HUES48 (cell line): Measurements from ENCODE around the gene TARBP2.
"Not testable (repeated sequence)": the region's sequence is repeated elsewhere in the genome, so short reads cannot be mapped to it uniquely, and the experiment has no call there.

Experiments used
- H3K27ac ChIP-seq: one replicate; pipeline ENCODE4 v1.7.0; 2013; ENCODE audit warnings: low read depth, low read length, inconsistent platforms
- H3K27me3 ChIP-seq: 2 replicates; pipeline ENCODE4 v1.6.1; 2013; ENCODE audit warnings: mild to moderate bottlenecking, low read length; ENCODE audit not compliant: control insufficient read depth, insufficient read depth
- H3K36me3 ChIP-seq: 2 replicates; pipeline ENCODE4 v1.6.1; 2013; ENCODE audit warnings: low read length; ENCODE audit not compliant: control insufficient read depth, insufficient read depth
- H3K4me1 ChIP-seq: 2 replicates; pipeline ENCODE4 v1.6.1; 2013; ENCODE audit warnings: mild to moderate bottlenecking, low read length; ENCODE audit not compliant: control insufficient read depth, insufficient read depth
- H3K4me3 ChIP-seq: 2 replicates; pipeline ENCODE4 v1.5.1; 2013; ENCODE audit warnings: mild to moderate bottlenecking, low read depth, low read length
- H3K9ac ChIP-seq: 2 replicates; pipeline ENCODE4 v1.6.1; 2013; ENCODE audit warnings: mild to moderate bottlenecking, low read depth, low read length, moderate library complexity
- H3K9me3 ChIP-seq: 2 replicates; pipeline ENCODE4 v1.6.1; 2013; ENCODE audit warnings: low read length; ENCODE audit not compliant: control insufficient read depth, insufficient read depth

TARBP2 gene

GRCh38 chr12:53478865-53479264 is 22.2 kb upstream of the TARBP2 start:
- Histone ChIP-seq H3K36me3 (peaks cover 87% of the 10 kb centered on the region), H3K9ac (no peak overlapping the region), H3K4me3 (no peak overlapping the region), H3K9me3 (no peaks in the 10 kb centered on the region), H3K4me1 (peaks cover 11% of the 10 kb centered on the region; the same call in 1 of the 2 replicates), H3K27me3 (no peaks in the 10 kb centered on the region), H3K27ac (peak overlapping the region; percentile 42)

GRCh38 chr12:53479331-53479730 is 21.8 kb upstream of the TARBP2 start:
- Histone ChIP-seq H3K36me3 (peaks cover 87% of the 10 kb centered on the region), H3K4me3 (no peak overlapping the region), H3K9ac (no peak overlapping the region), H3K27ac (peak overlapping the region; percentile 42), H3K27me3 (no peaks in the 10 kb centered on the region), H3K4me1 (0 out of 2 replicates have a peak, but pooled peaks cover 10% of the 10 kb centered on the region), H3K9me3 (no peaks in the 10 kb centered on the region)

DNA sequence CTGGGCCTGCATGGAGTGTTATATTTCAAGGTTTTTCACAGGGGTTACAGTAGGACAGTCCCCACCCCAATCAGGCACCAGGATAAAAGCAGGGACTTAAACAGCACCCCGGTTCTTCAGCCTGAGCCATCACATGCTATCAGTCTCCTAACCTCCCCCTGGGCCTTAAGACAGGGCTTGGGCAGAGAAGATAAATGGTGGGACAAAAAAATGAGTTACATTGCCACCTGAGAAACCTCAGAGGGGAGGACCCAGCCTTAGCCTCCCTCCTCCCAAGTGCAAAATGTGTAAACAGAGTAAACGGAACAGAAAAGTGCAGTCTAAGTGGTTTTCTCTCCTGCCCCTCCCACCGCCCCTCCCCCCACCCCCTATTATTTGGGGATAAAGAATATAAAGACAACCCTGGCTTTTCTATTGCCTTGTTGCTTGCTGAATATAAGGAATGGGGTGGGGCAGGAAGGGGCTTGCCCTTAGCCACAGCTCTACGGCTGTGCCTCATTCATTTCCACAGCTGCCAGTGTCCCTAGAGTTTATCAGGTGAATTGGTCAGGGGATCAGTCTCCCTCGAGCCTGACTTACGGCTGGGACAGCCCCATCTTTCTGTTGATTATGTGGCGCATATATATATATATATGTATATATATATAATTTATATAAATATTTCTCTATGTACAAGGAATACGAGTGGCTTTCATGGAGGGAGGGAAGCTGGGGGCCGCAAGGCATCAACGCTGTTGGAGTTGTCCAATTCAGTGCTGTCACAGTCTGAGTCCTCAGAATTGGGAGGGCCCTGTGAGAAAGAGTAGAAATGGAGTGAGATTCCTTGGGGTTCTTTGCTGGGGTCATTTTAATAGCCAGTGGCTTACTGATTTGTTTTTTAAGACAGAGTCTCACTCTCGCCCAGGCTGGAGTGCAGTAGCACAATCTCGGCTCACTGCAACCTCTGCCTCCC is 20.3 kb upstream of the TARBP2 start:
- H3K36me3 ChIP-seq, result peaks cover 85% of the 10 kb centered on the region
- peak overlapping the region; percentile 26 for H3K27ac ChIP-seq
- no peaks in the 10 kb centered on the region for H3K27me3 ChIP-seq
- H3K9me3 ChIP-seq, result no peaks in the 10 kb centered on the region
- H3K9ac ChIP-seq, result no peak overlapping the region
- no peak overlapping the region for H3K4me3 ChIP-seq
- H3K4me1 ChIP-seq, result 0 out of 2 replicates have a peak, but pooled peaks cover 10% of the 10 kb centered on the region

DNA sequence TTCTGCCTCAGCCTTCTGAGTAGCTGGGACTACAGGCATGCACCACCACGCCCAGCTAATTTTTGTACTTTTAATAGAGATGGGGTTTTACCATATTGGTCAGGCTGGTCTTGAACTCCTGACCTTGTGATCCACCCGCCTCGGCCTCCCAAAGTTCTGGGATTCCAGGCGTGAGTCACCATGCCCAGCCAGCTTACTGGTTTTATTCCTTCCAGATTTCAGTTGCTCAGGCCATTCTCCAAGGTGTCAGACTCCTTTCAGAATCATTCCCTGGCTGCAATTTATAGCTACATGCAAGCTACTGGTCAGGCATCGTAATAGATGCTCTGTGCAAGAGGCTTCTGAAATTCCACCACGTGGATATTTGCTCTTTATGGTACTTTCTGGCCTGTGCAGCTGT is 19.6 kb upstream of the TARBP2 start:
- Histone ChIP-seq H3K36me3 (peaks cover 85% of the 10 kb centered on the region), H3K27ac (peak overlapping the region; percentile 33)
- H3K4me3 ChIP-seq, H3K27me3 ChIP-seq, H3K9ac ChIP-seq, H3K9me3 ChIP-seq, H3K4me1 ChIP-seq: not testable (repeated sequence)

GRCh38 chr12:53481939-53482586 is 19.0 kb upstream of the TARBP2 start:
- Histone ChIP-seq H3K9ac (no peak overlapping the region), H3K27ac (peak overlapping the region; percentile 61), H3K9me3 (no peaks in the 10 kb centered on the region), H3K27me3 (no peaks in the 10 kb centered on the region), H3K4me3 (no peak overlapping the region), H3K36me3 (peaks cover 82% of the 10 kb centered on the region), H3K4me1 (0 out of 2 replicates have a peak, but pooled peaks cover 4% of the 10 kb centered on the region)

- Histone ChIP-seq H3K4me3 (no peak overlapping the region), H3K27ac (peak overlapping the region; percentile 61), H3K36me3 (peaks cover 81% of the 10 kb centered on the region)
These were observed 18.4 kb upstream of the TARBP2 start for GRCh38 chr12:53482626-53483168.

GRCh38 chr12:53483225-53483978 is 17.7 kb upstream of the TARBP2 start:
- Histone ChIP-seq H3K36me3 (peaks cover 78% of the 10 kb centered on the region), H3K9ac (no peak overlapping the region), H3K27me3 (no peaks in the 10 kb centered on the region), H3K4me3 (no peak overlapping the region), H3K27ac (peak overlapping the region; percentile 61), H3K4me1 (0 out of 2 replicates have a peak, but pooled peaks cover 4% of the 10 kb centered on the region), H3K9me3 (no peaks in the 10 kb centered on the region)

More at GRCh38 chr12:53482626-53483168, 18.4 kb upstream of the TARBP2 start:
- Histone ChIP-seq H3K9me3 (no peaks in the 10 kb centered on the region), H3K4me1 (0 out of 2 replicates have a peak, but pooled peaks cover 4% of the 10 kb centered on the region), H3K27me3 (no peaks in the 10 kb centered on the region), H3K9ac (no peak overlapping the region)

GRCh38 chr12:53483979-53484377 is 17.1 kb upstream of the TARBP2 start:
- Histone ChIP-seq H3K9ac (no peak overlapping the region), H3K4me3 (no peak overlapping the region), H3K36me3 (peaks cover 72% of the 10 kb centered on the region), H3K27me3 (no peaks in the 10 kb centered on the region), H3K4me1 (0 out of 2 replicates have a peak, but pooled peaks cover 4% of the 10 kb centered on the region), H3K9me3 (no peaks in the 10 kb centered on the region), H3K27ac (peak overlapping the region; percentile 61)

DNA sequence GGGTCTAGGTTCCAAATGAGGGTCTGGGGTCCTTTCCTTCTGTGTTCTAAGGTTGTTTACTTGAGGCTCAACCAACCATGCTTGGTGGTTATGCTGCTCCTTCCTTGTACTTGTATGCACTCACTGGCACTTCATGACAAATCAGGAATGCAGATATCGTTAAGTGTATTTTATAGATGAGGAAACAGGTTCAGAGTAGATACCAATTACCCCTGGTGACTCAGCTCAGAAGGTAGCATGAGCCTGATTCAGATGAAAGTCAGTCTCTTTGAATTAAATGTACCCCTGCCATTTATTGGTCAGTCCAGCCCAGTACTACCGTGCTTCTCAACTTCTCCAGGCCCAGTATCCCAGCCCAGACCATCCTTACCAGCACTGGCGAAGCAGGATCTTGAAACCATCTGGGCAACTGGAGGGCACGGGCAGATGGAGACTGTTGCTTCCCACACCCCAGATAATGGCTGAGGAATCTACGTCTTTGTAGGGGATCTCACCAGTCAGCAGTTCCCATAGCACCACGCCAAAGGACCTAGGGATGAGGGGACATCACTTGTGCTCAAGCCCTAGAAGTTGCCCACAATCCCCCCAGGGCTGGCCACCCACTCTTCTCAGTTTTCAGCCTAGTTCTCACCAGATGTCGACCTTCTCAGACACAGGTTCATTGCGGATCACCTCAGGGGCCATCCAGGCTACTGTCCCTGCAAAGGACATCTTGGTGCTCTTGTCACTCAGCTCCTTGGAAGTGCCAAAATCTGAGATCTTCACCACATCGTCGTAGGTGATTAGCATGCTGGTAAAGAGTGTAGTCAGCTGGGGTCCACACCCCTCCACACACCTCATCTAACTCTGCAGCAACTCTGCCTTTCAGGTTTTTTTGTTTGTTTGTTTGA is 16.2 kb upstream of the TARBP2 start:
- H3K4me3 ChIP-seq, result no peak overlapping the region
- H3K27me3 ChIP-seq, result no peaks in the 10 kb centered on the region
- no peak overlapping the region for H3K9ac ChIP-seq
- no peaks in the 10 kb centered on the region for H3K9me3 ChIP-seq
- no peak overlapping the region for H3K27ac ChIP-seq
- H3K36me3 ChIP-seq, result peaks cover 62% of the 10 kb centered on the region
- H3K4me1 ChIP-seq, result 0 out of 2 replicates have a peak, but pooled peaks cover 2% of the 10 kb centered on the region
